Smooth muscle cell (in vitro differentiated cells): Measurements from ENCODE around the gene CEP72. TPM values are rescaled to one million over a fixed set of nuclear protein-coding genes. Genes with fewer than 3 reads are reported as not detected.

Source experiments
- DNase-seq: peaks from one replicate; lab custom pipeline; 2025; ENCODE audit not compliant: unreplicated experiment; lab: John Stamatoyannopoulos, UW
- H2AFZ ChIP-seq: fragments of 200-600 bp; sonication (generic); 2 replicates; pipeline ENCODE4 v1.6.0; 2016; ENCODE audit warnings: antibody characterized with exemption, low read depth, mild to moderate bottlenecking
- H3F3A ChIP-seq: fragments of 200-600 bp; sonication (generic); 2 replicates; pipeline ENCODE4 v1.6.0; 2017; ENCODE audit warnings: antibody characterized with exemption, low read depth
- H3K27ac ChIP-seq: fragments of 200-600 bp; sonication (generic); 2 replicates; pipeline ENCODE4 v1.5.1; 2016; ENCODE audit warnings: low read depth, mild to moderate bottlenecking
- H3K27me3 ChIP-seq: fragments of 200-600 bp; sonication (generic); 2 replicates; pipeline ENCODE4 v1.6.1; 2016; ENCODE audit warnings: low read depth, mild to moderate bottlenecking
- H3K36me3 ChIP-seq: fragments of 200-600 bp; sonication (generic); 2 replicates; pipeline ENCODE4 v1.5.1; 2016; ENCODE audit warnings: low read depth
- H3K4me1 ChIP-seq: fragments of 200-600 bp; sonication (generic); 2 replicates; pipeline ENCODE4 v1.5.1; 2016; ENCODE audit warnings: low read depth
- H3K4me2 ChIP-seq: fragments of 200-600 bp; sonication (generic); 2 replicates; pipeline ENCODE4 v1.6.0; 2016; ENCODE audit warnings: mild to moderate bottlenecking
- H3K4me3 ChIP-seq: fragments of 200-600 bp; sonication (generic); 2 replicates; pipeline ENCODE4 v1.5.1; 2016; ENCODE audit warnings: mild to moderate bottlenecking
- H3K79me2 ChIP-seq: fragments of 200-600 bp; sonication (generic); 2 replicates; pipeline ENCODE4 v1.6.0; 2016; ENCODE audit warnings: low read depth, mild to moderate bottlenecking
- H3K9ac ChIP-seq: fragments of 200-600 bp; sonication (generic); 2 replicates; pipeline ENCODE4 v1.6.0; 2016; ENCODE audit warnings: low read depth
- H3K9me3 ChIP-seq: fragments of 200-600 bp; sonication (generic); replicated peaks from 2 replicates; pipeline ENCODE4 v1.5.1; 2016; ENCODE audit warnings: low read depth
- H4K20me1 ChIP-seq: fragments of 200-600 bp; sonication (generic); 2 replicates; pipeline ENCODE4 v1.6.0; 2016; ENCODE audit warnings: low read depth
- CTCF ChIP-seq: fragments of 200-600 bp; sonication (generic); IDR thresholded peaks from 2 replicates; pipeline ENCODE4 v1.5.1; 2017; ENCODE audit warnings: borderline replicate concordance, mild to moderate bottlenecking, antibody characterized with exemption; ENCODE audit not compliant: insufficient read depth, poor library complexity, severe bottlenecking
- WGBS: methylation state at CpG from one replicate; pipeline ENCODE4 v1.1.7; 2016; ENCODE audit warnings: low lambda C conversion rate; 5-methylcytosine and 5-hydroxymethylcytosine counted together
- polyA plus RNA-seq: library from polyadenylated mRNA; unstranded; fragments of >200 nt; fragmentation: Nextera tagmentation; extraction: Ambion mirVana; gene quantifications from 2 replicates; pipeline ENCODE4 v1.2.1, GENCODE V29; 2016
- total RNA-seq: library from RNA; depleted of rRNA; stranded (reverse); fragments of >200 nt; gene quantifications from 2 replicates; pipeline ENCODE4 v1.2.3, GENCODE V29; 2014

CEP72 gene
- total and polyA plus RNA-seq, 2 experiments from 2014 or later = 2.7 to 4.0 TPM

- Histone ChIP-seq H3K4me1 (no peaks in the 10 kb centered on the region), H3K4me2 (no peak overlapping the region), H4K20me1 (no peaks in the 10 kb centered on the region), H3K27me3 (no peaks in the 10 kb centered on the region), H3K27ac (no peak overlapping the region), H3F3A (no peaks in the 10 kb centered on the region), H3K9me3 (no peaks in the 10 kb centered on the region), H3K79me2 (no peaks in the 10 kb centered on the region), H3K4me3 (no peak overlapping the region), H3K9ac (no peak overlapping the region), H2AFZ (no peak overlapping the region), H3K36me3 (no peaks in the 10 kb centered on the region)
- 97% methylated on average over 36 of the region's 40 CpGs for WGBS
- no peak for TF ChIP-seq CTCF
- no peak for DNase-seq
Observed at GRCh38 chr5:665956-666711, 54.0 kb downstream of the CEP72 start.

GRCh38 chr5:666816-667498 lies 54.8 kb downstream of the CEP72 start:
- no peaks in the 10 kb centered on the region for H3K9me3 ChIP-seq
- H3K36me3 ChIP-seq = no peaks in the 10 kb centered on the region
- H3K9ac ChIP-seq = no peak overlapping the region
- H3K79me2 ChIP-seq = no peaks in the 10 kb centered on the region
- no peaks in the 10 kb centered on the region for H3K4me1 ChIP-seq
- no peaks in the 10 kb centered on the region for H4K20me1 ChIP-seq
- no peak overlapping the region for H3K4me3 ChIP-seq
- no peak overlapping the region for H2AFZ ChIP-seq
- no peak overlapping the region for H3K4me2 ChIP-seq
- no peak overlapping the region for H3K27ac ChIP-seq
- WGBS = 97% methylated on average over 13 of the region's 13 CpGs
- H3K27me3 ChIP-seq = no peaks in the 10 kb centered on the region
- no peak for DNase-seq
- H3F3A ChIP-seq = no peaks in the 10 kb centered on the region
- TF ChIP-seq CTCF = no peak

GRCh38 chr5:668283-668995 lies 56.3 kb downstream of the CEP72 start:
- H3K4me3 ChIP-seq = no peak overlapping the region
- no peaks in the 10 kb centered on the region for H3K79me2 ChIP-seq
- H3K9me3 ChIP-seq = no peaks in the 10 kb centered on the region
- H3K27ac ChIP-seq = no peak overlapping the region
- peaks cover 3% of the 10 kb centered on the region for H3K4me1 ChIP-seq
- H3K36me3 ChIP-seq = no peaks in the 10 kb centered on the region
- no peak for TF ChIP-seq CTCF
- H3K9ac ChIP-seq = no peak overlapping the region
- no peak overlapping the region for H3K4me2 ChIP-seq
- DNase-seq = no peak
- H3F3A ChIP-seq = no peaks in the 10 kb centered on the region
- no peak overlapping the region for H2AFZ ChIP-seq
- no peaks in the 10 kb centered on the region for H3K27me3 ChIP-seq
- WGBS = 89% methylated on average over 31 of the region's 44 CpGs
- H4K20me1 ChIP-seq = no peaks in the 10 kb centered on the region
